NCI-H187 (cell line): ENCODE results near the gene TMCC2.
"Not testable (repeated sequence)": the region's sequence is repeated elsewhere in the genome, so short reads cannot be mapped to it uniquely, and the experiment has no call there.

Experiments
- DNase-seq, 2 experiments: peaks; one replicate each; lab custom pipeline; 2025; lab: John Stamatoyannopoulos, UW

Gene TMCC2

GRCh38 chr1:205211839-205212536, 15.8 kb upstream of the TMCC2 start:
- no peak for DNase-seq

GRCh38 chr1:205214756-205215155, 13.0 kb upstream of the TMCC2 start:
- DNase-seq: no peak

GRCh38 chr1:205216588-205216987, 11.2 kb upstream of the TMCC2 start:
- no peak for DNase-seq

GRCh38 chr1:205217418-205217817, 10.3 kb upstream of the TMCC2 start:
- no peak for DNase-seq

GRCh38 chr1:205220421-205220820, 7.3 kb upstream of the TMCC2 start:
- DNase-seq: no peak

- DNase-seq: no peak
Measured at GRCh38 chr1:205224736-205225135, 3.0 kb upstream of the TMCC2 start.

GRCh38 chr1:205225901-205226765, 1.6 kb upstream of the TMCC2 start:
- DNase-seq: no peak

- DNase-seq: peak in 1 of 2 experiments; percentile 81
Measured at GRCh38 chr1:205226868-205227583, 720 bp upstream of the TMCC2 start.

- DNase-seq: peak in 1 of 2 experiments; percentile 54
Measured at GRCh38 chr1:205228093-205228521, 361 bp downstream of the TMCC2 start.

- DNase-seq: peak; percentile 87 to 95
Measured at GRCh38 chr1:205229399-205229871, 1.7 kb downstream of the TMCC2 start.

- no peak for DNase-seq
Measured at GRCh38 chr1:205229916-205230700, 2.4 kb downstream of the TMCC2 start.

- no peak for DNase-seq
Measured at GRCh38 chr1:205230982-205231381, 3.2 kb downstream of the TMCC2 start.

GRCh38 chr1:205232127-205232820, 4.5 kb downstream of the TMCC2 start:
- no peak for DNase-seq

GRCh38 chr1:205232945-205233397, 5.2 kb downstream of the TMCC2 start:
- no peak for DNase-seq

- not testable (repeated sequence) for DNase-seq
Measured at GRCh38 chr1:205233986-205234385, 6.2 kb downstream of the TMCC2 start.

- no peak for DNase-seq
Measured at GRCh38 chr1:205235951-205236350, 8.2 kb downstream of the TMCC2 start.

- DNase-seq: no peak
Measured at GRCh38 chr1:205236526-205236925, 8.8 kb downstream of the TMCC2 start.

- DNase-seq: no peak
Measured at GRCh38 chr1:205236951-205237475, 9.3 kb downstream of the TMCC2 start.

GRCh38 chr1:205237526-205238484, 10.1 kb downstream of the TMCC2 start:
- DNase-seq: no peak
